HG02623 (cell line): Measurements from ENCODE around the gene FAM107B.

Source experiments
- ATAC-seq: cut with Tn5 transposase; IDR thresholded peaks from one replicate; pipeline ENCODE4 v1.9.1; 2021; ENCODE audit warnings: moderate library complexity; ENCODE audit not compliant: unreplicated experiment

Gene FAM107B

GRCh38 chr10:14585287-14586193 is 189.2 kb downstream of the FAM107B start:
- ATAC-seq, result no peak

- ATAC-seq, result no peak
These were observed 190.0 kb downstream of the FAM107B start for GRCh38 chr10:14584661-14585060.

- no peak for ATAC-seq
These were observed 190.7 kb downstream of the FAM107B start for GRCh38 chr10:14583967-14584366.

GRCh38 chr10:14583252-14583651 is 191.4 kb downstream of the FAM107B start:
- ATAC-seq, result no peak

- ATAC-seq, result no peak
These were observed 193.0 kb downstream of the FAM107B start for GRCh38 chr10:14581553-14582321.

GRCh38 chr10:14580671-14581332 is 193.9 kb downstream of the FAM107B start:
- ATAC-seq, result no peak

- no peak for ATAC-seq
These were observed 195.3 kb downstream of the FAM107B start for GRCh38 chr10:14579405-14579804.

GRCh38 chr10:14578060-14578952 is 196.4 kb downstream of the FAM107B start:
- no peak for ATAC-seq

GRCh38 chr10:14574885-14575284 is 199.8 kb downstream of the FAM107B start:
- ATAC-seq, result no peak

- ATAC-seq, result no peak
These were observed 200.4 kb downstream of the FAM107B start for GRCh38 chr10:14574291-14574690.

GRCh38 chr10:14573666-14574261 is 200.9 kb downstream of the FAM107B start:
- ATAC-seq, result no peak

GRCh38 chr10:14572811-14573210 is 201.9 kb downstream of the FAM107B start:
- no peak for ATAC-seq

GRCh38 chr10:14571866-14572507 is 202.7 kb downstream of the FAM107B start:
- ATAC-seq, result peak; percentile 58

GRCh38 chr10:14570800-14571199 is 203.9 kb downstream of the FAM107B start:
- ATAC-seq, result no peak

GRCh38 chr10:14569274-14570060 is 205.2 kb downstream of the FAM107B start:
- ATAC-seq, result no peak

- ATAC-seq, result no peak
These were observed 207.3 kb downstream of the FAM107B start for GRCh38 chr10:14567421-14567820.

- ATAC-seq, result no peak
These were observed 208.2 kb downstream of the FAM107B start for GRCh38 chr10:14566498-14566897.

- no peak for ATAC-seq
These were observed 209.5 kb downstream of the FAM107B start for GRCh38 chr10:14565199-14565598.

GRCh38 chr10:14564268-14564744 is 210.4 kb downstream of the FAM107B start:
- ATAC-seq, result no peak
